GM18870 (cell line): ENCODE data around the gene MAMLD1.

Source experiments
- ATAC-seq: cut with Tn5 transposase; IDR thresholded peaks from one replicate; pipeline ENCODE4 v1.9.1; 2021; ENCODE audit warnings: moderate library complexity; ENCODE audit not compliant: unreplicated experiment

MAMLD1 gene

DNA sequence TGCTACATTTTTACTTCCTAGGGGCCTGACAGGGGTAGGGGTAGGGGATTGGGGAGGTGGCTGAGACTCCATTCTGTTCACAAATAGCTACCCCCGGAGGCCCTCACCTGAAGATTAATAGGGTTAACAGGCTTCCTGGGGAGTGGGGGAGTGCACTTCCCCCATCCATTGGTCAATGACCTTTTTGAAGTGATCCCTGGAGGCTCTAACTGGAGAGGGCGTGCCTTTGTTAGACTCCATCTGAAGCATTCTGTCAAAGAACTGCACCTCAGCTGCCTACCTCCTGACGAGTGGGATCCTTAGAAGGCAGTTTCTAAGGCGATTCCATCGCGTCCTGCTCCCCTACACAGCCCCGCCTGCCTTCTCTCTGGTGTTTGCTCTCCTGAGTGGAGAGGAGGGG, 195.3 kb downstream of the MAMLD1 start:
- no peak for ATAC-seq
